HG03378 (cell line): ENCODE measurements around the gene IFT88.
"Not testable (repeated sequence)": the region's sequence is repeated elsewhere in the genome, so short reads cannot be mapped to it uniquely, and the experiment has no call there.

ENCODE experiments used
- ATAC-seq: cut with Tn5 transposase; IDR thresholded peaks from one replicate; pipeline ENCODE4 v1.9.1; 2021; ENCODE audit warnings: mild to moderate bottlenecking, moderate library complexity; ENCODE audit not compliant: unreplicated experiment

The IFT88 gene

DNA sequence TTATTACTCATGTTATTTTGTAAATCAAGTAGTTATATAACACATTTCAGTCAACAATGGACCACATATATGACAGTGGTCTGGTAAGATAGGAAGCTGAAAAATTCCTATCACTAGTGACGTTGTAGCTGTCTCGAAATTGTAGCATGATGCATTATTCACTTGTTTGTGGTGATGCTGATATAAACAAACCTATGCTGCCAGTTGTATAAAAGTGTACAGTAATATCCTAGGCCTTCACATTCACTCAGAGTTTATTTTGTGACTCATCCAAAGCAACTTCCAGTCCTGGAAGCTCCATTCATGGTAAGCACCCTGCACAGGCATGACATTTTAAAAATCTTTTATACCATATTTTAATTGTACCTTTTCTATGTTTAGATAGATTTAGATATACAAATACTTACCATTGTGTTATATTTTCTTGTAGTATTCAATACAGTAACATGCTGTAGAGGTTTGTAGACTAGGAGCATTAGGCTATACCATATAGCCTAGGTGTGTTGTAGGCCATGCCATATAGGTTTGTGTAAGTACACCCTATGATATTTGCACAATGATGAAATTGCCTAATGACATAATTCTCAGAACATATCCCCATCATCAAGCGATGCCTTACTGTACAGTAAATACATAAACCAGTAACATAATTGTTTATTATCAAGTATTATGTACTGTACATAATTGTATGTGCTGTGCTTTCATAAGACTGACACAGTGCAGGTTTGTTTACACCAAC, 49.3 kb downstream of the IFT88 start:
- no peak for ATAC-seq

DNA sequence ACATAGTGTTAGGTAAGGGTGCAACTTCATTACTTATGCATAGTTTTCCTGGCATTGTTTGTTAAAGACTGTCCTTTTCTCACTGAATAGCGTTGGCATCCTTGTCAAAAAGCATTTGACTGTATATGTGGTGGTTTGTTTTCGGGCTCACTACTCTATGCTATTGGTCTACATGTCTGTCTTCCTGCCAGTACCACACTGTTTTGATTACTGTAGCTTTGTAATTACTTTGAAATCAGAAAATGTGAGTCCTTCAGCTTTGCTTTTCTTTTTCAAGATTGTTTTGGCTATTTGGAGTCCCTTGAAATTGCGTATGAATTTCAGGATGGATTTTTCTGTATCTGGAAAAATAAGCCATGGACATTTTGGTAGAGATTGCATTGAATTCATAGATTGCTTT, 56.0 kb downstream of the IFT88 start:
- no peak for ATAC-seq

DNA sequence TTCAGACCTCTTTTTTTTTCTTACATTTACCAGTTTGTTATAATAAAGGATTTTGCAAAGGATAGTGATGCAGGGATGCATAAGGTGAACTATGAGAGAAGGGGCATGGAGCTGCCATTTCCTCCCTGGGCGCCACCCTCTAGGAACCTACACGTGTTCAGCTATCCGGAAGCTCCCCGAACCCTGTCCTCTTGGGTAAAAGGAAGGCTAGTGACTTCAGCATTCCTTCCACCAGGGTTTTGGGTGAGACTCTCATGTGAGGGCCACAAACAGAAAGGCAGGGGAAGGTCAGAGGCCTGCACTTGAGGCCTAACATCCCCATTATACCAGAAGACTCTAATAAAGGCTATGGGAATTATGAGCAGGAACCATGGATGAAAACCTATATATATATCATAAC, 57.3 kb downstream of the IFT88 start:
- no peak for ATAC-seq

DNA sequence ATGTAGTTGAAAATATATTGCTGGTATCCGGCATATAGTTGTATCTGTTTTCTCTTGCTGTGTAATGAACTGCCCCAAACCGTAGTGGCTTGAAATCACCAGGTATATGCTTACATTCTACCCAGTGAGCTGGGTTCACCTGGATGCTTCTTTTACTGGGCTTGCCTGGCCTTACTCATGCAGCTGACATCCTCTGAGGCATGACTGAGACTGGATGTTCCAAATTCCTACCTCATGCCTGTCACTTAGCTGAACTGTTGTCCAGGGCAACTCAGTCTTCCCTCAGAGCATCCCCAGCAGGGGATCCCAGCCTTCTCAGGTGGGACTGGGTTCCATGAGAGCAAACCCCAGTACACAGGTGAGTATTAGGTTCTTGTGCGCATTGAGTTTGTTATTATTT, 66.8 kb downstream of the IFT88 start:
- no peak for ATAC-seq

DNA sequence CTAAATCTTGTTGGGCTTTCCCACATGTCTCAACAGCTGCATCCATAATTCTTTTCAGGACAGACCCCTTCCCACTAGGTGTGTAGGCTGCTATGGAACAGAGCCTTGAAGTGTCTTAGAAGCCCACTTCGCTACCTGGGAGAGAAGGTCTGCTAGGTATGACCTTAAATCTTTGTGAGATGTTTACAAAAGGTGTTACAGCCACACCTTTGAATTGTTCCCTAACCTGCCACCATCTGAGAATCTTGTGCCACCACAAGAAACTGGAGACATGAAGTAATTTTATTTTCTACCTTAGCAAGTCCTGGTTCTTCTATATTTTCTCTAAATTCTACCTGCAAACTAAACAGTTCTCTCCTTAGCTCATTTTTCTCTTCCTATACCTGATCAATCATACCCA, 69.1 kb downstream of the IFT88 start:
- ATAC-seq: no peak

DNA sequence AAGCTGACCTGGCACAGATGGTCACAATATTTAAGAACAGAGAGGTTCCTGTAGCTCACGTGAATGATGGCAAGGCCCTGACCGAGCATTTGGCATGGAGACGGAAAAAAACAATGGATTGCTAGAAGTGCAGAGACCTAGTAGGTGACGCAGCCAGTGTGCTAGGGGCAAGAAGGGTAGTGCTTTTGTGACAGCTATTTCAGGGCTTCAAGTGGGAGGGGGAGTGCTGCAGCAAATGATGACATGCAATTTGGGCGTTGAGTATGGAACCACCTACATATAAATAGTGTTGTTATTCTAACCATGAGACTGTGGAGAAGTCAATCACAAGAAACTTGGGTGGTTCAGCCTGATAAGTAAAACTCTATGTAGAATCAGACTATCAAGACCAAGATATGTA, 70.9 kb downstream of the IFT88 start:
- ATAC-seq: no peak

DNA sequence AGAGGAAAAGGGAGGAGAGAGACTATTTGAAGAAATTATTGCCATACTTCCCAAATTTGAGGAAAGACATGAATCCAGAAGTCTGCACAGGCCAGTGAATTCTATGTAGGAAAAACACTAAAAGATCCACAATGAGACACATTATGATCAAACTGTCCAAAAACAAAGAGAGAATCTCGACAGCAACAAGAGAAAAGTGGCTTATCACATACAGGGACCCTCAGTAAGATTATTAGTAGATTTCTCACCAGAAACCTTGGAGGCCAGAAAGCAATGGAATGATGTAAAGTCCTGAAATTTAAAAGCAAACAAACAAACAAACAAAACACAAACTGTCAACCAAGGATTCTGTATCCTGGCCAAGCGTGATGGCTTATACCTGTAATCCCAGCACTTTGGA, 80.8 kb downstream of the IFT88 start:
- ATAC-seq: no peak

DNA sequence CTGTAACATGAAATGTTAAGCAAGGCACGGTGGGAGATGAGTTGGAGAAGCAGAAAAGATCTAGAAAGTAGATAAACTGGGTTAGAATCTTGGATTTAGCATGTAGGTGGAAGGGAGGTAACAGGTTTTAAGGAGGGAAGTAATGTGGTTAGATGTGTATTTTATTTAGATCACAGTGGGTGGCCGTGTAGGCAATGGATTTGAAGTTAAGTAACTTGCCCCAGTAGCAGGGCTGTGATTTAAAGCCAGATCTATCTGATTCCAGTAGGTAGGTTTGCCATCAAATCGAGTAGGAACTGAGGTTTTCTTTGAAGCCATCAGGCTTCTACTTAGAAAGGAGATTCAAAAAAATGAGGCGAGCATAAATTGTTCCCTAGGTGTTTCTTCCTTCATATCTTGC, 86.0 kb downstream of the IFT88 start:
- ATAC-seq: no peak

DNA sequence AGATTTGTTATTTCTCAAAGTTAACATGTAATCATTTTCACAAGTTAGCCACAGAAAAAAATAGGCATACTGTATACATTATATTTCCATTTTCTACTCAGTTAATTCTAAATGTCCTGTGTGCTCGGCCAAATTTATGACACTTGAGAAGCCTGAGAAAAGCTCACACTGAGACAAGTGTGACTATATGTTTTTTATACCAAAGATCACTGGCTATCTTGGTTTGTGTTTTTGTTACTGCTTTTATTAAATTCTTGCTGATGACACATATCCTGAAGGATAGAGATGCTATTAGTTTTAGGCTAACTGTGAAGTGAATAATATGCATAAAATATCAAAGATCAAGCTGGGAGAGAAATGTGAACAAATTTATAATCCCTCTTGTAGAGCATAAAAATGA, 87.2 kb downstream of the IFT88 start:
- no peak for ATAC-seq

DNA sequence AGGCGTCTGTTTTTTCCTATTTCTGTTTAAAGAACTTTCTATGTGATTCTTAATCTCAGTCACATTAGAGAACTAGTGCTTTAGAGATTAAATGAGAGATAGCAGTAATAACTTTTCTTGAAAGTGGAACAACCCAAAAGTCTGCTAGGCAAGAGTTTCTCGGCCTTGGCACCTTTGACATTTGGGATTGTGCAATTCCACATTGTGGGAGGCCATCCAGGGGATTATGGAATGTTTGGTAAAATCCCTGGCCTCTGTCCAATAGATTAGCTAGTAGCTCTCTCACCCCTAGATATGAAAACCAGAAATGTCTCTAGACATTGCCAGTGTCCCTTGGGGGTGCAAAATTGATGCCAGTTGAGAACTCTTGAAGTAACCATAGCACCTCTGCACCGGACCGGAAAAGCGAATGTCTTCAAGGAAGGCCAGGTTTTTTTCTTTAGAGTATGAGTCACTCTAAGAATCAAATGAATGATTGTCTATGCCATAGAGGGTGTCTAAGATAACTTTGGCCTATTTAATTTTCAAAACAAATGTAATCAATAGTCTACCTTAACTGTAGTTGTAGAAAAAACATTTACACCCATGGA, 91.6 kb downstream of the IFT88 start:
- no peak for ATAC-seq

DNA sequence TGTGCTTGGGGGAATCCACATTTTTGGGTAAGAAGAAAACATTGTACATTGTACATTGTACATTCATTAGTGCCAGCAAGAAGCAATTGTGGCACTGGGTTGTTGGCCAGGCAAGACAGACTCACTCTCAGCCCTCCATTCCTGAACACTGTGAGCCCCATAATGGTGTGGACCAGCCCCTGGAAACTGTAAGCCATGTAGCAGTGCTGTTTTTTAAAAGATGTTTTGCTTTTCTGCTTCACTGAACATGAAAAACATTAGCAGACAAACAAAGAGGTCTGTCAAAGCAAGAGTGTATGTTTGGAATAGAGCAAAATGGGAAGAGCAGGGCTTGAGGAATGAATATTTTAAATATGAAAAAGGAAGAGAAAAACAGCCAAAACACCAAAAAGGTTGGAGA, 97.4 kb downstream of the IFT88 start:
- ATAC-seq: no peak

DNA sequence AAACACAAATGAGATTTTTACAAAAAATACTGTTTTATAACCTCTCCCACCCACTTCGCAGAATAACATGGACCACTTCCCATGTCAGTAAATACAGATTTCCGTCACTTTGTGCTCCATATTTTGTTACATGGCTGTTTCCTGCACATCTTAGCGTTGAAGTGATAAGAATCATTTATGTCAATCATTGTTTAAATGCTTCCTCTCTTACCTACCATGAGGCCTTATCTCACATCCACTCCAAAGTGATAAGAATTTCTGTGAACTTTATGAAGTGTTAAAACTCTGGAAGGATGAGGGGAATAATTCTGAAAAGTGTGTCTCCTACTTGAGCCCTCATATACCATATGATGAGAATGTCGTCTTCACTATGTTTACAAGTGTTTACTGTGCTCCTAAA, 100.0 kb downstream of the IFT88 start:
- ATAC-seq: no peak

DNA sequence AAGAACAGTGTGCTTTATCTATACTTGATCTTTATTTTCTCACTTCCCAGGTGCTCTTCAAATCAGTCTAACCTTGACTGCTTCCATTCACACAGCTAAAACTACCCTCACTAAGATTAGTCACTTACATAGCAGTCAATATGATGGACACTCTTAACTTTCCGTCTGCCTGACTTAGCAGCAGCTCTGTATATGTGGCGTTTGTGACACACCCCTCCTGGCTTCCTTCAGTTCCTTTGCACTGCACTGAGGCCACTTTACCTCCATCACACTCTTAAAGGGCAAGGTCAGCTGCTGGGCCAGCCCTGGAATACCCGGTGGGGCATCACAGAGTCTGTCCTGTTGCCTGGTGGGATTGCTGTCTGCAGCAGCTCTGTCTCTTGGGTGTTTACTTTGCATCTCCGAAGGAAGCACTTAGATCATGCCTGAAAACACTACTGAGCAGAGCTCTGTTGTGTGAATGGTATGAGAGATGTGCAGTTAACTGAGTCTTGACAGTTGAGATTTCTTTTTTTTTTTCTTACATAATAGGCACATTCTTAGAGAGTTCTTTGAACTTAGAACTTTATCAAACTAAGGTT, 101.0 kb downstream of the IFT88 start:
- no peak for ATAC-seq

DNA sequence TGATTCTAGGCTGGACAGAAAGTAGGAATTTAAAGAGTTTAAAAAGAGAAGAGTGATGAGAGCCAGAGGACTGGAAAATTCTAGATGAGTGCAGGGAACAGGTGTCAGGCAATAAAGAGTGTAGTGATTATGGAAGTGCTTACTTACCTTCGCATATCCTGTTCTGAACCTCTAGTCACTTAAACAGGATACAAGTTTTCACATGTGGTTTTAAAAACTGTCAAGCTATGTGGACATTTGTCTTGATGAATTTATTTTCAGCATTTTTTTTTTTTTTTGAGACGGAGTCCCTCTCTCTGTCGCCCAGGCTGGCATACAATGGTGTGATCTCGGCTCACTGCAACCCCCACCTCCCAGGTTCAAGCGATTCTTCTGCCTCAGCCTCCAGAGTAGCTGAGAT, 102.2 kb downstream of the IFT88 start:
- ATAC-seq: no peak

DNA sequence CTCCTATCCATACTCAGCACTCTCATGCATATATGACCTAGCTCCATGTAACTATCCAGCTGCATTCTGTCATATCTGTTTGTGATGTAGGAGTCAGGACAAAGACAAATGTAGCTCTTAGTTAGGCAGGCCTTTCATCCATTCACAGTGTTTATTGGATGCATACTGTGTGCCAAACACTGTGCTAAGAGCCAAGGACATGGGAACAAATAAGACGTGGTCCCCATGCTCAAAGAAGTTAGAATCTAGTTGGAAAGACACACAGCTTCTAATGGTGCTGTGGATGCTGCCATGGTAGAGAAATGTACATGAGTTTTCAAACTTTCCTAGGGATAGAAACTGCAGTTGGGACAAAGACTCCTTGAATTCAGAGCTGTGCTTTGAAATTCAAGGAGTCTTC, 104.8 kb downstream of the IFT88 start:
- no peak for ATAC-seq

DNA sequence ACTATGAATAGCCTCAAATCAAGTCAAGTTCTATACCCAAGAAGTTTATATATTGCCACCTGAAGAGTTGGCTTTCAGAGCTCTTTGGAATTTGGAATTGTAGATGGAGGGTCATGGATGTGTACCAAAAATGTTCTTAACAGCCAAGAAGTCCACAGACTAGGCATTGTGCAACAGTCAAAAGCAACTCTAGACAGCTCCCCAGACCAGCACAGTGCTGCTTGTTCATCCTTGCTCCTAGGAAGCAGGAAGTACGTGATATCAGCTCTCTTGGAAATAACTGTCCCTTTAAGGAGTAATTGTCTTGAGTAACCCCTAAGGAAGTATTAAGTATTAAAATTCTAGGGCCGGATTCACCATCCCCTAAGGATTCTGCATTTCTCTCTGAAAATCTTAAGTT, 105.8 kb downstream of the IFT88 start:
- ATAC-seq: no peak

DNA sequence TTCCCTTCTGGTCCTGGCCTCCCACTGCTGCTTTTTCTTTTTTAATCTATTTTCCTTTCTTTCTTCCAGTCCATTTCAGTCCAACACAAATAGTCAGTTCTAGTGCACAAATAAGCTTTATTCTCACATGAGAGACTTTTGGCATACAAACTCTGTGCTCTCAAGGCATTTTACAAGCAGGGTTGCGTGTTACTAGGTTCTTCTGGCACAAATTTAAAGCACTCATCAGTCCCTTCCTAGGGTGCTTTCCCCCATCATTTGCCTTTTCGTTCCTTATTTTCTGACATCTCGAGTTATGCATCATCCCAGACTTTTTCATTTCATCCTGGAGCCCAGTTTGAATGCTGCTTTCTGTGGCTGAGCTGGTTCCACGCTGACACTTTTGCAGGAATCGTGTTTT, 106.8 kb downstream of the IFT88 start:
- no peak for ATAC-seq

DNA sequence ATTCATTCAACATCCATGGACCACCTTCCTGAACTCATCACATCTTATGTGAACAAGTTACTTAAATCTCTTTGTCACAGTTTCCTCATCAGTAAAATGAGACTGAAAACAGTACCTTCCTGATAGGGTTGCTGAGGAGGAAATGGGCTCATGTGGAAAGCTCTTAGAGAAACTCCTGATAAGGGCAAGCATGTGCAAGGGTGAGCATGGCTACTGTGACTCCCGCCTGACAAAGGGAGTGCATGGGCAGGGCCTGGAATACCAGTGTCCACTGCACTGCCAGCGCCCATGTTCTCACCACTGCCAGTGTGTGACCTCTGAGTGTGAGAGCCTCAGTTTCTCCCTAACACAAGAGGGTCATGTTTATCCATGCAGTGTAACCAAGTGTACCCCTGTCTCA, 109.3 kb downstream of the IFT88 start:
- ATAC-seq: no peak

DNA sequence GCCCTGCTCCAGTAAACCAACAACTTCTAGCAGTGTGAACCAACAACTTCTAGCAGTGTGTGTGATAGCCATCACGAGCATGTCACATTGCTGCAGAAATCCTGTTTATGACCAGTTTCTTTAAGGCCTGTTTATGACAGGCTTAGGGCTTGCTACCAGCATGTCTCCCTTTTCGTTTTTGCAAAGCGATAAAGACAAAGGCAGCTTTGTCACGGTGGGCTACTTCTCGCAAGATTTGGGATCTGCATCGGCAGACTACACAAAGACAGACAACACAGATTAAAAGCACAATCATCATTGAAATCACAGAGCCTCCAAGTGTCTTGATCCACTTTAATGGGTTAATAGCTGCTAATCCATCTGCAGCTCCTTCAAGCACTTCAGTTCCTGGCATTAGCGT, 111.6 kb downstream of the IFT88 start:
- not testable (repeated sequence) for ATAC-seq

DNA sequence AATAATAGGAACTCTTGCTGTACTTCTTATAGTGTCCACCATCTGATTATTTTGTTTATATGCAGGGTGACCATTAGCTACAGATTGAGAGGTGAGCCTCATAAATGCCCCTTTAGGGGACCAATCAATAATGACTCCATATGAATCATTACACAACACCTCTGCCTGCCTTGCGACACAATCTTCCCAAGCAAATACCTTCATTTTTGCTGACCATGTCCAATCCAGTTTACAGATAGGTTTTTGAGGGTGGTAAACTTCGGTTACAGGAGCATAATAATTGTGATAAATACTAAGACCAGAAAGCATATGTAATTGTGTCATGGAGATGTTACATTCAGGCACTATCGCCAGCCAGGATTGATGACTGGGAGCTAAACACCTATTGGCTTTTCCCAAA, 112.9 kb downstream of the IFT88 start:
- no peak for ATAC-seq

DNA sequence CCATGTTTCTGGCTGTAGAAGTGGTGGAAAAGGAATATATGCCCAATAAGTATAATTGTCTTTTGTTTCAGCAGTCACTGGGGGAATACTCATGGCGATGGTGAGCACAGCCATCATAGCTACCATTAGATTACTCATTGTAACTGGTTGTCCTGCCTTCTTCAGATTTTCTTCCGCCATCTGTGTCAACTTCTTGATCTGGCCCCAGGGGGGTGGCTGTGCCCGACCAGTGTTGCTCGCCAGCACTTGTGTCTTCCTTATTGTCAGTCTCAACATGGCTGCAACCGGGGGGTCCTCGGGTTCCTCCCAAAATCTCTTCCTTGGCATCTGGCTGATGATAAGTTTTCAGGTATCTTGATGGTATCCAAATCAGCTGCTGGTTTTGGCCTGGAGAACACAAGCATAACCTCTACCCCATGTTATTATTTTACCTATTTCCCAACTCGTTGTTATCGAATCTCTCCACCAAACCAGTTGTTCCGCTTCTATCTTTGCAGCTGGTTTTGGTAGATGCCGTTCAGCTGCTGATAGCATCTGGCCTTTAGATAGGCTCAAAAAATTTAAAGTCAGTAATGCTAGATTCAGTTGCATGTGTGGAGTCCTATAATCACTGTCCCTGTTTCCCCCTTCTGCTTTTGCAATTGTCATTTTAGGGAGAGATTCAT, 113.6 kb downstream of the IFT88 start:
- no peak for ATAC-seq

DNA sequence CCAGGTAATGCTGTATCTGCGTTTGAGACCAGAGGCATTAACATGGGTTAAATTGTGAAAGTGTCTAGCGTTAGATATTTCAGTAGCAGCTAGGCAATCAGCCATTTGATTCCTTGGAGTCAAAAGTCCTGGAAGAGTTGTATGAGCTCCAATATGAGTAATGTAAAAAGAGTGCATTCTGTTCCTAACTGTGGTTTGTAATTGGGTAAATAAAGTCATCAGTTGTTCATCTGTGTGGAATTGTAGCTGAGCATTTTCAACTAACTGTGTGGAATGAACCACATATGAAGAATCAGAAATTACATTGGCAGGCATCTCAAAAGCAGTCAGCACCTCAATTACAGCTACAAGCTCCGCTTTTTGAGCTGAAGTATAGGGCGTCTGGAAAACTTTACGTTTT, 114.5 kb downstream of the IFT88 start:
- not testable (repeated sequence) for ATAC-seq
